ENCODE data around the gene TGFBR1.
"Not testable (repeated sequence)": the region's sequence is repeated elsewhere in the genome, so short reads cannot be mapped to it uniquely, and the experiment has no call there.

Gene TGFBR1

DNA sequence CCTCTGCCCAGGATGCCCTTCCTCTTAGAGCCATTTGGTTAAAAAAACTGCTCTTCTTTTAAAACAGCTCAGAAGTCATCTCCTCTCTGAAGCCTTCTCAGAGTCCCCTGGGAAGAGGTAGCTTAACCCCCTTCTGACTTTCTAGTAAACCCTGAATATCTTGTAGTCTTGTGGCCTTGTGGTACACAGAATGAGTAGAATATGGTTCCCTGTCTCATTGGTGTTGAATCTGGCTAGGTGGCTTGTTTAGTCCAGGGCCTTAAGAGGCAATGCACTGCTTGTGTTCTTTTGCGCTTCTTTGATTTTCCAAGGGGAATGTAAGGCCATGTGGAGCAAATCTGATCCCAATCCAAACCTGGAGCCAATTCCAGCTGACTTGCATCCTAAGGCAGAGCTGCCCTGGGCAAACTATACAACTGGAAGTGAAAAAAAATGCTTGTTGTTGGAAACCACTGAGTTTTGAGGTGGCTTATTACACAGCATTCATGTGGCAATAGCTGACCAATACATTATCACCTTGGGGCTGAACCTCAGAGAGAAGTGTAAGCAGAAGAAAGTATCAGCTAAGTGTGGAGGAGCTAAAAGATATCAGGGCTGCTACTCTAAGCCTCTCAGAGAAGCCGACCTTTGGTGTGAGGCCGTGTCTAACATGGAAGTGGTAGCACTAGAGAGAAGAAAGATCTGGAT lies 85.8 kb downstream of the TGFBR1 start:
- DNase-seq (ENCODE audit: low spot score): no peak
- in situ Hi-C loops (cut with MboI; ENCODE audit: low sequenced_read_pairs, unreplicated experiment): loop anchor here (25.0 kb wide), 3 partner anchors 622 to 1122 kb away; partner anchors contain the start of gene NR4A3

DNA sequence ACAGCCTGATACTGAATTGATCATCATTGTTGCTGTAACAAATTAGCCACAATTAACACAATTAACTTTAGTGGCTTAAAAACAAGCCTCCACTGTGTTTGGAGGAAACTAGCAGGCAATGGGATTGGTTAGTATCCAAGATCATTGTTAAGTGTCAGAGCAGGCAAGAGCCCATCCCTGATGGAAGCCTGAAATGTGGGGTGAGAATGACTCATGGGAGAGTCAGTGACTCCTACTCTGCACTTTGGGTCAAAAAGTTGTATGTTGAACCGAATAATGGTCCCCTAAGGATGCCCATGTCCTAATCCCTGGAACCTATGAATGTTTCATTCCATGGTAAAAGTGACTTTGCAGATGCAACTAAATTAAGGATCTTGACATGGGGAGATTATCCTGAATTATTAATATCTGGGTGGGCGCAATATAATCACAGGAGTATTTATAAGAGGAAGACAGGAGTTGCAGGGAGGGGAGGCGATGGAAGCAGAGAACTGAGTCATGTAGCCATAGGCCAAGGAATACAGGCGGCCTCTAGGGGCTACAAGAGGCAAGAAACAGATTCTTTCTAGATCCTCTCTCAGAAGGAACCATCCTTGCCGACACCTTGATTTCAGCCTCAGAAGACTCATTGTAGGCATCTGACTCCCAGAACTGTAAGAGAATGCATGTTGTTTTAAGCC lies 88.0 kb downstream of the TGFBR1 start:
- no peak for DNase-seq (ENCODE audit: low spot score)
- TF ChIP-seq, protein P1, sequence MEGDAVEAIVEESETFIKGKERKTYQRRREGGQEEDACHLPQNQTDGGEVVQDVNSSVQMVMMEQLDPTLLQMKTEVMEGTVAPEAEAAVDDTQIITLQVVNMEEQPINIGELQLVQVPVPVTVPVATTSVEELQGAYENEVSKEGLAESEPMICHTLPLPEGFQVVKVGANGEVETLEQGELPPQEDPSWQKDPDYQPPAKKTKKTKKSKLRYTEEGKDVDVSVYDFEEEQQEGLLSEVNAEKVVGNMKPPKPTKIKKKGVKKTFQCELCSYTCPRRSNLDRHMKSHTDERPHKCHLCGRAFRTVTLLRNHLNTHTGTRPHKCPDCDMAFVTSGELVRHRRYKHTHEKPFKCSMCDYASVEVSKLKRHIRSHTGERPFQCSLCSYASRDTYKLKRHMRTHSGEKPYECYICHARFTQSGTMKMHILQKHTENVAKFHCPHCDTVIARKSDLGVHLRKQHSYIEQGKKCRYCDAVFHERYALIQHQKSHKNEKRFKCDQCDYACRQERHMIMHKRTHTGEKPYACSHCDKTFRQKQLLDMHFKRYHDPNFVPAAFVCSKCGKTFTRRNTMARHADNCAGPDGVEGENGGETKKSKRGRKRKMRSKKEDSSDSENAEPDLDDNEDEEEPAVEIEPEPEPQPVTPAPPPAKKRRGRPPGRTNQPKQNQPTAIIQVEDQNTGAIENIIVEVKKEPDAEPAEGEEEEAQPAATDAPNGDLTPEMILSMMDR (IDR thresholded peaks at IDR 0.05; ENCODE audit: borderline replicate concordance, control extremely low read depth, extremely low read depth, insufficient read depth, missing control alignments): no peak
- in situ Hi-C loops (cut with MboI; ENCODE audit: low sequenced_read_pairs, unreplicated experiment): loop anchor here (25.0 kb wide), 3 partner anchors 619 to 1119 kb away; partner anchors contain the start of gene NR4A3

More for the DNA sequence above, 85.8 kb downstream of the TGFBR1 start:
- TF ChIP-seq, protein P1 (IDR thresholded peaks at IDR 0.05; ENCODE audit: borderline replicate concordance, control extremely low read depth, extremely low read depth, insufficient read depth, missing control alignments): no peak

DNA sequence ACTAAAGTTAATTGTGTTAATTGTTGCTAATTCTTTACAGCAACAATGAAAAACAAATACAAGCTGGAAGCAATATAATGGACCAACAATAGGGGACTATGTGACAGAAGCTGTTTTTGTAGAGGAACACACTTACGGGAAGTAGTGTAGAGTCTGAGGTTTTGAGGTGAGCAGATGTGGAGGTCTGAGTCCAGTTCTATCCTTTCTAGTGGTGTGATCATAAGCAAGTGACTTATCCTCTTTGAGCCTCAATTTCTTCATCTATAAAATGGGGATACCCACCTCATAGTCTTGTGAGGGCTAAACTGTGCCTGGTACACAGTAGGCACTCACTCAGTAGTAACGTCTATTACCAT lies 88.5 kb downstream of the TGFBR1 start:
- TF ChIP-seq, protein P1 (IDR thresholded peaks at IDR 0.05; ENCODE audit: borderline replicate concordance, control extremely low read depth, extremely low read depth, insufficient read depth, missing control alignments): no peak
- in situ Hi-C loops (cut with MboI; ENCODE audit: low sequenced_read_pairs, unreplicated experiment): loop anchor here (25.0 kb wide), 3 partner anchors 619 to 1119 kb away; partner anchors contain the start of gene NR4A3
- no peak for DNase-seq (ENCODE audit: low spot score)

DNA sequence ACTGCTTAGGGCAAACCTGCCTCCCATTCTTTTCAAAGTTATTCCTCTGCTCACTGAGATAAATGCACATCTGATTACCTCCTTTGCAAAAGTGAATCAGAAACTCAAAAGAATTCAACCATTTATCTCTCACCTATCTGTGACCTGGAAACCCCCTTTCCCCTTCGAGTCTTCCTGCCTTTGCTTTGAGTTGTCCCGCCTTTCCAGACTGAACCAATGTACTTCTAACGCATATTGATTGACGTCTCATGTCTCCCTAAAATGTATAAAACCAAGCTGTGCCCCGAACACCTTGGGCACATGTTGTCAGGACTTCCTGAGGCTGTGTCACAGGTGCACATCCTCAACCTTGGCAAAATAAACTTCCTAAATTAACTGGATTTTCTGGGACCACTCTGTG lies 91.6 kb downstream of the TGFBR1 start:
- not testable (repeated sequence) for DNase-seq (ENCODE audit: low spot score)
- in situ Hi-C loops (cut with MboI; ENCODE audit: low sequenced_read_pairs, unreplicated experiment): loop anchor here (25.0 kb wide), 3 partner anchors 616 to 1116 kb away; partner anchors contain the start of gene NR4A3

DNA sequence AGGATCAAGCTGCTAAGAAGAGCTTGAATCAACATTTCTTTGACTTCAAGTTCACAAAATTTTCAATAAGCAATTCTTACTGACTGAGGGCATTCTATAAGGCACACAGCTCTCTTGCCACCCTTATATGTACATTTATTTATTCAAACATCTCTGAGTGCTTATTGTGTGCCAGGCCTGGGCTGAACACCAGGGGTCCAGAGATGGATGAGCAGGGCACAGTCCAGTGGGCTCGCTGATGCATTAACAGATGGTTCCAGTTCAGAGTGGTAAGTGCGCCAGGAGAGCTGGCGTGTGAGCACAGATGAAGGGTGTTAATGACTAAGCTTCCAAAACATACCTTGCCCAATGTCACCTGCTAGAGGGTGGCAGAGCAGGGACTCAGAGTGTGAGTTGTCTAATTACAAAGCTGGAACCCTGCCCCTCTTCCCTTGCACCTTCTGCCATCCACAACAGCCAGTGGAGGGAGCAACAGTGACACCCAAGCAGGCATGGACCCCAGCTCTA lies 92.3 kb downstream of the TGFBR1 start:
- in situ Hi-C loops (cut with MboI; ENCODE audit: low sequenced_read_pairs, unreplicated experiment): loop anchor here (25.0 kb wide), 3 partner anchors 615 to 1115 kb away; partner anchors contain the start of gene NR4A3
- DNase-seq (ENCODE audit: low spot score): no peak
- TF ChIP-seq, protein P1 (IDR thresholded peaks at IDR 0.05; ENCODE audit: borderline replicate concordance, control extremely low read depth, extremely low read depth, insufficient read depth, missing control alignments): no peak

DNA sequence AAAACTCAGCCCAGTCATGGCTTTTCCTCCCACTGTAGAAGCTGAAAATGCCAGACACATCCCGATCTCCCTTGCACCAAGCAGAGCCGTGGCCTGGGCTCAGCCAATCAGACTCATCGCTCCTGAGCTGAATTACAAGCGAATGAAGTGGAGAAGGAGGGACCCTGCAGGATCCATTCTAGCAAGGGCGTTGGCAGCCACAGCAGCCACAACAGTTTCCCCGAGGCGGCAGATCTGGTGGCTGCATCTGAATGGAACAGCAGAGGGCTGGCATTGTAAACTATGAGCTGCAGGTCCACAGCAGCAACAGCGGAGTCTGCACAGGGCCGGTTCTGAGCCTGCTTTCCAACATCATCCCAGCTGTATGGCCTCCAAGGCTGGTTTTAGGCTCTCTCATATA lies 93.1 kb downstream of the TGFBR1 start:
- DNase-seq (ENCODE audit: low spot score): no peak
- in situ Hi-C loops (cut with MboI; ENCODE audit: low sequenced_read_pairs, unreplicated experiment): loop anchor here (25.0 kb wide), 3 partner anchors 614 to 1114 kb away; partner anchors contain the start of gene NR4A3

More for the DNA sequence above, 93.1 kb downstream of the TGFBR1 start:
- TF ChIP-seq, protein P1 (IDR thresholded peaks at IDR 0.05; ENCODE audit: borderline replicate concordance, control extremely low read depth, extremely low read depth, insufficient read depth, missing control alignments): no peak

All from GM13976 (cell line).